Liver (tissue), 9 donors: ENCODE data around the gene ISG15. TPM values are rescaled to one million over a fixed set of nuclear protein-coding genes. Genes with fewer than 3 reads are reported as not detected.

ENCODE experiments used
- DNase-seq: peaks from one replicate; pipeline ENCODE4 v3.0.0-alpha.2; 2017; ENCODE audit warnings: low spot score
- H3K27ac ChIP-seq, 2 donors: one replicate each; pipeline ENCODE4 v1.7.0; 2013; ENCODE audit warnings: inconsistent platforms in 2 of 2, low read length in 2 of 2, control low read depth in 1 of 2, low read depth in 1 of 2, mild to moderate bottlenecking in 1 of 2
- H3K27me3 ChIP-seq, 4 donors: one replicate each; pipeline versions ENCODE4 v1.6.1 to v1.7.0; 2013; ENCODE audit warnings: low read length in 3 of 4, inconsistent platforms in 1 of 4, mild to moderate bottlenecking in 1 of 4, moderate library complexity in 1 of 4; ENCODE audit not compliant: control insufficient read depth in 4 of 4, insufficient read depth in 4 of 4
- H3K36me3 ChIP-seq, 4 donors: one replicate each; pipeline versions ENCODE4 v1.6.1 to v1.7.0; 2013; ENCODE audit warnings: low read length in 3 of 4, mild to moderate bottlenecking in 3 of 4, low read depth in 1 of 4, moderate library complexity in 1 of 4; ENCODE audit not compliant: control insufficient read depth in 4 of 4, insufficient read depth in 3 of 4
- H3K4me1 ChIP-seq, 4 donors: one replicate each; pipeline versions ENCODE4 v1.6.1 to v1.7.0; 2013; ENCODE audit warnings: low read length in 3 of 4, mild to moderate bottlenecking in 3 of 4, moderate library complexity in 1 of 4; ENCODE audit not compliant: control insufficient read depth in 4 of 4, insufficient read depth in 4 of 4
- H3K4me3 ChIP-seq, 3 donors: one replicate each; pipeline versions ENCODE4 v1.6.1 to v1.7.0; 2013; ENCODE audit warnings: low read length in 3 of 3, control low read depth in 1 of 3, low read depth in 1 of 3, mild to moderate bottlenecking in 1 of 3
- H3K9ac ChIP-seq, 2 donors: one replicate each; pipeline ENCODE4 v1.7.0; 2013; ENCODE audit warnings: low read length in 2 of 2, mild to moderate bottlenecking in 2 of 2, moderate library complexity in 2 of 2, control low read depth in 1 of 2, low read depth in 1 of 2
- H3K9me3 ChIP-seq, 4 donors: one replicate each; pipeline versions ENCODE4 v1.6.1 to v1.7.0; 2013; ENCODE audit warnings: low read length in 3 of 4; ENCODE audit not compliant: control insufficient read depth in 4 of 4
- FOXA2 ChIP-seq: IDR thresholded peaks from 2 replicates; pipeline ENCODE4 v1.6.1; 2016; ENCODE audit warnings: antibody characterized with exemption
- GABPA ChIP-seq, 2 donors: IDR thresholded peaks in 1 of 2; conservative IDR thresholded peaks in 1 of 2; 2 replicates each; pipeline ENCODE4 v1.6.1; 2016; ENCODE audit warnings: antibody characterized with exemption in 2 of 2, mild to moderate bottlenecking in 1 of 2, moderate library complexity in 1 of 2
- HNF4A ChIP-seq, 2 donors: conservative IDR thresholded peaks; 2 replicates each; pipeline ENCODE4 v1.6.1; 2016; ENCODE audit warnings: antibody characterized with exemption in 2 of 2, mild to moderate bottlenecking in 2 of 2
- HNF4G ChIP-seq: IDR thresholded peaks from 2 replicates; pipeline ENCODE4 v1.6.1; 2016; ENCODE audit warnings: antibody characterized with exemption
- JUND ChIP-seq, 2 donors: IDR thresholded peaks; 2 replicates each; pipeline ENCODE4 v1.6.1; 2016; ENCODE audit warnings: antibody characterized with exemption in 2 of 2
- NR2F2 ChIP-seq: IDR thresholded peaks from 2 replicates; pipeline ENCODE4 v1.6.1; 2016; ENCODE audit warnings: antibody characterized with exemption
- SP1 ChIP-seq: IDR thresholded peaks from 2 replicates; pipeline ENCODE4 v1.6.1; 2018; ENCODE audit warnings: antibody characterized with exemption, mild to moderate bottlenecking
- TAF1 ChIP-seq: conservative IDR thresholded peaks from 2 replicates; pipeline ENCODE4 v1.6.1; 2016; ENCODE audit warnings: antibody characterized with exemption, mild to moderate bottlenecking
- YY1 ChIP-seq: IDR thresholded peaks from 2 replicates; pipeline ENCODE4 v1.6.1; 2016; ENCODE audit warnings: antibody characterized with exemption, mild to moderate bottlenecking
- WGBS: extraction: QIAGEN DNeasy Blood & Tissue Kit; methylation state at CpG from one replicate; pipeline ENCODE4 v1.1.7; 2013; 5-methylcytosine and 5-hydroxymethylcytosine counted together
- polyA plus RNA-seq, 2 donors: library from polyadenylated mRNA; stranded (reverse) in 1 of 2; unstranded in 1 of 2; fragments of 200-250 nt in 1 of 2; fragments of >200 nt in 1 of 2; fragmentation: Nextera tagmentation in 1 of 2; extraction: Ambion mirVana in 1 of 2; gene quantifications; one replicate each; pipeline versions ENCODE4 v1.2.1 to v1.2.3, GENCODE V29; 2013 to 2015
- total RNA-seq, 2 donors: library from RNA; depleted of rRNA; stranded (reverse); fragments of >200 nt; gene quantifications; one replicate each; pipeline ENCODE4 v1.2.3, GENCODE V29; 2014
- TF ChIP-seq, protein P1 (sequence below): IDR thresholded peaks from 2 replicates; pipeline ENCODE4 v1.6.1; 2016; ENCODE audit warnings: antibody characterized with exemption, mild to moderate bottlenecking
- TF ChIP-seq, protein P2 (sequence below): IDR thresholded peaks from 2 replicates; pipeline ENCODE4 v1.6.1; 2016; ENCODE audit warnings: antibody characterized with exemption
- TF ChIP-seq, protein P3 (sequence below): IDR thresholded peaks from 2 replicates; pipeline ENCODE4 v1.6.1; 2016; ENCODE audit warnings: antibody characterized with exemption
- donor health status: healthy.
- donor health status: healthy.
- donor health status: healthy.
- donor health status: healthy.
- donor health status: healthy.

The ISG15 gene
- total and polyA plus RNA-seq, 4 donors, result 9.3 to 89.4 (median 56.5) TPM

DNA sequence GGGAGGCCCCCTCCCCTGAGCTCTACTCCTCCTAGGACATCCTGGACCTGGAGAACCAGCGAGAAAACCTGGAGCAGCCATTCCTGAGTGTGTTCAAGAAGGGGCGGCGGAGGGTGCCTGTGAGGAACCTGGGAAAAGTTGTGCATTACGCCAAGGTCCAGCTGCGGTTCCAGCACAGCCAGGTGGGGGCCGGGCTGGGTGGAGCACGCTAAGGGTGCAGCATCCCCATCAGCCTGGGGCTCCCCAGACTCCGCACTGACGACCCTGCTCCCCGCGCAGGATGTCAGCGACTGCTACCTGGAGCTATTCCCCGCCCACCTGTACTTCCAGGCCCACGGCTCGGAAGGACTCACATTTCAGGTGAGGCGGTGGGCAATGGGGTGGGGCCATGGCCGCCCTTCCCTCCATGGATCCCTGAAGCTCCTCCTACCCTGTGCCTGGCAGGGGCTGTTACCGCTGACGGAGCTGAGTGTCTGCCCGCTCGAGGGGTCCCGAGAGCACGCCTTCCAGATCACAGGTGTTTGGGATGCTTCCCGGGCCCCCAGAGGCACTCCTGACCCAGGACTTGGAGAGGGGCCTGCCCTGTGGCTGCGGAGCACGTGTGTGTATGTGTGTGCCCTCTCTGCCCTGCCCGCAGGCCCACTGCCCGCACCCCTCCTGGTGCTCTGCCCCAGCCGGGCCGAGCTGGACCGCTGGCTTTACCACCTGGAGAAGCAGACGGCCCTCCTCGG is 42.9 kb upstream of the ISG15 start:
- TF ChIP-seq, protein P1, sequence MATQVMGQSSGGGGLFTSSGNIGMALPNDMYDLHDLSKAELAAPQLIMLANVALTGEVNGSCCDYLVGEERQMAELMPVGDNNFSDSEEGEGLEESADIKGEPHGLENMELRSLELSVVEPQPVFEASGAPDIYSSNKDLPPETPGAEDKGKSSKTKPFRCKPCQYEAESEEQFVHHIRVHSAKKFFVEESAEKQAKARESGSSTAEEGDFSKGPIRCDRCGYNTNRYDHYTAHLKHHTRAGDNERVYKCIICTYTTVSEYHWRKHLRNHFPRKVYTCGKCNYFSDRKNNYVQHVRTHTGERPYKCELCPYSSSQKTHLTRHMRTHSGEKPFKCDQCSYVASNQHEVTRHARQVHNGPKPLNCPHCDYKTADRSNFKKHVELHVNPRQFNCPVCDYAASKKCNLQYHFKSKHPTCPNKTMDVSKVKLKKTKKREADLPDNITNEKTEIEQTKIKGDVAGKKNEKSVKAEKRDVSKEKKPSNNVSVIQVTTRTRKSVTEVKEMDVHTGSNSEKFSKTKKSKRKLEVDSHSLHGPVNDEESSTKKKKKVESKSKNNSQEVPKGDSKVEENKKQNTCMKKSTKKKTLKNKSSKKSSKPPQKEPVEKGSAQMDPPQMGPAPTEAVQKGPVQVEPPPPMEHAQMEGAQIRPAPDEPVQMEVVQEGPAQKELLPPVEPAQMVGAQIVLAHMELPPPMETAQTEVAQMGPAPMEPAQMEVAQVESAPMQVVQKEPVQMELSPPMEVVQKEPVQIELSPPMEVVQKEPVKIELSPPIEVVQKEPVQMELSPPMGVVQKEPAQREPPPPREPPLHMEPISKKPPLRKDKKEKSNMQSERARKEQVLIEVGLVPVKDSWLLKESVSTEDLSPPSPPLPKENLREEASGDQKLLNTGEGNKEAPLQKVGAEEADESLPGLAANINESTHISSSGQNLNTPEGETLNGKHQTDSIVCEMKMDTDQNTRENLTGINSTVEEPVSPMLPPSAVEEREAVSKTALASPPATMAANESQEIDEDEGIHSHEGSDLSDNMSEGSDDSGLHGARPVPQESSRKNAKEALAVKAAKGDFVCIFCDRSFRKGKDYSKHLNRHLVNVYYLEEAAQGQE, result no peak
- TF ChIP-seq TAF1 (no peak), HNF4G (no peak), SP1 (no peak), JUND (IDR thresholded peaks at IDR 0.05) (no peak)
- TF ChIP-seq, protein P2, sequence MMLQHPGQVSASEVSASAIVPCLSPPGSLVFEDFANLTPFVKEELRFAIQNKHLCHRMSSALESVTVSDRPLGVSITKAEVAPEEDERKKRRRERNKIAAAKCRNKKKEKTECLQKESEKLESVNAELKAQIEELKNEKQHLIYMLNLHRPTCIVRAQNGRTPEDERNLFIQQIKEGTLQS, result no peak
- 21% methylated on average over 33 of the region's 33 CpGs for WGBS
- peaks cover 0 to 26% (median 2%) of the 10 kb centered on the region in 4 donors for H3K27me3 ChIP-seq

DNA sequence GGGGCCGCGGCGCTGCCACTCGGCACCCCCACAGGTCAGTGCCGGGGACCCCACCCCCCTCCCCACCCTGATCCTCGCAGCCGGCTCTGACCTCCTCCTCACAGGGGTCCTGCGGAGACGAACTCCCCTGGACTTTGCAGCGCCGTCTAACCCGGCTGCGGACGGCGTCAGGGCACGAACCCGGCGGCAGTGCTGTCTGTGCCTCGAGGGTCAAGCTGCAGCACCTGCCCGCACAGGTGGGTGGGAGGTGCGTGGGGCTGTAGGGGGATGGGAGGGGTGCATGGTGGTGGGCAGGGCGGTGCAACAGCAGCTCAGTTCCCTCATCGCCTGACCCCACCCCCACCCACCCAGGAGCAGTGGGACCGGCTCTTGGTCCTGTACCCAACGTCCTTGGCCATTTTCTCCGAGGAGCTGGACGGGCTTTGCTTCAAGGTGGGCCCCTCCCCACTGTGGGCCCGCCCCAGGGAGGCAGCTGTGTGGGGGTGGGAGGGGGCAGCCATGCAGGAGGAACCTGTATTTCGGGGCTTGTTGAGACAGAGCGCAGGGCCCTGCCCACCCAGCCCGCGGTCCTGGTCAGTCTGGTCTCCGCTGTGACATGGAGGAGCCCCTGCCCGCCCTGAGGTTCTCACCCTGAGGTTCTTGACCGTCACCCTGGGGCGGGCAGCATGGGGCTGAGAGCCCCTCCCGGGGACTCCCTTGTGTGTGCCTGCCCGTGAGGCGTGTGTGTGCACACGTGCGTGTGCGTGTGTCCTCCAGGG is 42.1 kb upstream of the ISG15 start:
- TF ChIP-seq HNF4A (conservative IDR thresholded peaks at IDR 0.05) (no peak), TAF1 (no peak), SP1 (no peak), GABPA (IDR thresholded peaks at IDR 0.05 in 1 of 2, conservative IDR thresholded peaks at IDR 0.05 in 1 of 2) (no peak)
- no peak overlapping the region for H3K27ac ChIP-seq
- DNase-seq, result no peak
- H3K36me3 ChIP-seq, result no peaks in the 10 kb centered on the region
- H3K27me3 ChIP-seq, result peaks cover 0 to 26% (median 2%) of the 10 kb centered on the region in 4 donors
- H3K9ac ChIP-seq, result no peak overlapping the region
- H3K4me3 ChIP-seq, result no peak overlapping the region
- peaks cover 3 to 13% (median 8%) of the 10 kb centered on the region in 4 donors for H3K4me1 ChIP-seq
- 44% methylated on average over 42 of the region's 42 CpGs for WGBS
- no peaks in the 10 kb centered on the region for H3K9me3 ChIP-seq

More for the DNA sequence above, 42.9 kb upstream of the ISG15 start:
- H3K4me3 ChIP-seq, result no peak overlapping the region
- H3K36me3 ChIP-seq, result no peaks in the 10 kb centered on the region
- H3K27ac ChIP-seq, result no peak overlapping the region
- no peaks in the 10 kb centered on the region for H3K9me3 ChIP-seq
- H3K4me1 ChIP-seq, result peaks cover 3 to 12% (median 9%) of the 10 kb centered on the region in 4 donors
- H3K9ac ChIP-seq, result no peak overlapping the region
- no peak for DNase-seq

DNA sequence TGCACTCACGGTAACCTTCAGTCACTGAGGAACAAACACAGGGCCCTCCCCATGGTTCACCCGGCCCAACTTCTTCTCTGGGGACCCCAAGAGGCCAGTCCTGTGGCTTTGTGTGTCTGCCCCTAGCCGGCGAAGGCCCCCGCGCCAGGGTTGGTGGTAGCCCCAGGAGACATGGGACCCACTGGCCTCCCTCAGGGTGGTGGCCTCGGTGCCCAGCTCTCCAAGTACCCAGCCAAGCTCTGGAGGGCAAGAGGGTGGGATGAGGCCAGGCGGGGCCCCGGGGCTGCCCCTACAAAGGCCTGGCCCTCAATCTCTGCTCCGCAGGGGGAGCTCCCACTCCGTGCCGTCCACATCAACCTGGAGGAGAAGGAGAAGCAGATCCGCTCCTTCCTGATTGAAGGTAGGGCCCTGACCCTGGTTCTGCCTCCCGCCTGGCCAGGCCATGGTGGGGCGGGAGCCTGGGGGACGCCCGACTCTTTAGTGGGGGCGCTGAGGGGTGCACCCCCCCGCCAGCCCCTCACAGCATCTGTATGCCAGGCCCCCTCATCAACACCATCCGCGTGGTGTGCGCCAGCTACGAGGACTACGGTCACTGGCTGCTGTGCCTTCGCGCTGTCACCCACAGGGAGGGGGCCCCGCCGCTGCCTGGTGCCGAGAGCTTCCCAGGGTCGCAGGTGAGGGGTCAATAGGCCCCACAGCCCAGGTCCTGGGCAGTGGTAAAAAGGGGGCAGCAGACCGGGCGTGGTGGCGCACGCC is 41.4 kb upstream of the ISG15 start:
- Histone ChIP-seq H3K27ac (no peak overlapping the region), H3K4me3 (no peak overlapping the region), H3K27me3 (peaks cover 0 to 26% (median 2%) of the 10 kb centered on the region in 4 donors), H3K4me1 (peaks cover 0 to 8% (median 2%) of the 10 kb centered on the region in 4 donors), H3K9me3 (no peaks in the 10 kb centered on the region), H3K9ac (no peak overlapping the region), H3K36me3 (no peaks in the 10 kb centered on the region)
- TF ChIP-seq, protein P3, sequence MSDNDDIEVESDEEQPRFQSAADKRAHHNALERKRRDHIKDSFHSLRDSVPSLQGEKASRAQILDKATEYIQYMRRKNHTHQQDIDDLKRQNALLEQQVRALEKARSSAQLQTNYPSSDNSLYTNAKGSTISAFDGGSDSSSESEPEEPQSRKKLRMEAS, result no peak
- TF ChIP-seq NR2F2 (no peak), GABPA (IDR thresholded peaks at IDR 0.05 in 1 of 2, conservative IDR thresholded peaks at IDR 0.05 in 1 of 2) (no peak), FOXA2 (no peak), HNF4G (no peak), YY1 (no peak), TAF1 (no peak)
- 79% methylated on average over 34 of the region's 34 CpGs for WGBS
- no peak for DNase-seq
